MCF 10A (cell line): ENCODE data around the gene WDFY4. TPM values are rescaled to one million over a fixed set of nuclear protein-coding genes. Genes with fewer than 3 reads are reported as not detected.

Experiments
- BruUV-seq: library from RNA; stranded (reverse); fragments of 400-500 nt; replicated peaks from 2 replicates; lab custom pipeline; 2021; lab: Mats Ljungman, UMichigan
- CTCF ChIA-PET: fragments of 300-600 bp; sonication (Branson Sonifier 250); formaldehyde crosslinking; extraction: SDS; loops from one replicate; lab custom pipeline; 2021; ENCODE audit warnings: antibody characterized with exemption, inconsistent platforms; lab: Yijun Ruan, JAX
- POLR2A ChIA-PET: fragments of 300-600, 350-650 bp; sonication (Branson Sonifier 250); formaldehyde crosslinking; extraction: SDS; loops from one replicate; lab custom pipeline; 2020; ENCODE audit warnings: antibody characterized with exemption, inconsistent platforms; lab: Yijun Ruan, JAX
- DNase-seq: peaks from one replicate; pipeline ENCODE4 v3.0.0-alpha.2; 2018; ENCODE audit not compliant: unreplicated experiment
- H3K27ac Mint-ChIP-seq: one replicate; pipeline ENCODE4 v1.8.0; 2022; ENCODE audit warnings: mild to moderate bottlenecking, low read depth, mixed read lengths; ENCODE audit not compliant: unreplicated experiment
- H3K27me3 Mint-ChIP-seq: one replicate; pipeline ENCODE4 v1.8.0; 2022; ENCODE audit warnings: mixed read lengths; ENCODE audit not compliant: insufficient read depth, unreplicated experiment
- H3K36me3 Mint-ChIP-seq: one replicate; pipeline ENCODE4 v1.8.0; 2022; ENCODE audit warnings: mild to moderate bottlenecking, moderate library complexity, mixed read lengths; ENCODE audit not compliant: insufficient read depth, unreplicated experiment
- H3K4me1 Mint-ChIP-seq: one replicate; pipeline ENCODE4 v1.8.0; 2022; ENCODE audit warnings: mixed read lengths; ENCODE audit not compliant: insufficient read depth, unreplicated experiment
- H3K4me3 Mint-ChIP-seq: one replicate; pipeline ENCODE4 v1.8.0; 2022; ENCODE audit warnings: mild to moderate bottlenecking, moderate library complexity, mixed read lengths; ENCODE audit not compliant: unreplicated experiment
- H3K9me3 Mint-ChIP-seq: one replicate; pipeline ENCODE4 v1.8.0; 2022; ENCODE audit warnings: mixed read lengths; ENCODE audit not compliant: unreplicated experiment
- intact Hi-C: fragments of 100-400 bp; cut with micrococcal nuclease; formaldehyde crosslinking; loops from 2 replicates; pipeline ENCODE4 v1.14.1; 2022
- total RNA-seq: library from RNA; stranded (reverse); gene quantifications from 2 replicates; pipeline ENCODE4 v1.2.3, GENCODE V29; 2022
- TF ChIP-seq, protein P1 (sequence below): fragments of 200-600 bp; IDR thresholded peaks from one replicate; pipeline ENCODE4 v1.8.0; 2022; ENCODE audit warnings: antibody characterized with exemption, mild to moderate bottlenecking; ENCODE audit not compliant: unreplicated experiment

Gene WDFY4
- total RNA-seq, 1 experiment from 2014 or later: not detected

DNA sequence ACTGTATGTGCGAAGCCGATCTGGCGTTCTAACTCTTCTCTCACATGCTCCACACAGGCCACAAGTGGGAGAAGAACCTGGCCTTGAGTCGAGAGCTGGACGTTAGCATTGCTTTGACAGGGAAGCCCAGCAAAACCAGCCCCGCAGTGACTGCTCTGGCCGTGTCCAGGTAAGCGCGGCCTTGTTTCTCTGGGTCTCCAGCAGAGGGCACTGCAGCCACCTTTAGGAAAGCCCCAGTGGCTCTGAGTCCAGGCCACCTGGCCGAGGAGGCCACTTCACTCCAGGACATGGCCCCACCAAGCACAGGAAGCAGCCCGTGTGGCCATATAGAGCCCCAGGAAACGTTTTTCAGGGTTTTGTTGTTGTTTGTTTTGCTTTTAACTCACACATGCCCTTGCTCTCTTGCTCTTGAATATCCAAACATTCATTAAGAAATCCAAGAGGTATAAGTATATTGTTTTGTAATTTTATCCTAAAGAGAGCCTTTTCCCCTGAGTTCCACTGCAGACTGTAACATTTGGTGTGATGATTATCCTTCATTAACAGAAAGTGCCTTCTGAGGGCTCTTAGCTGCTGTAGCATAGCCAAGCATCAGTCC is 296.7 kb downstream of the WDFY4 start:
- intact Hi-C loops: loop anchor here (1.0 to 2.0 kb wide), 3 partner anchors 180 to 529 kb away; no protein-coding TSS in a partner anchor
- H3K9me3 Mint-ChIP-seq: no peaks in the 10 kb centered on the region
- H3K27me3 Mint-ChIP-seq: no peaks in the 10 kb centered on the region

DNA sequence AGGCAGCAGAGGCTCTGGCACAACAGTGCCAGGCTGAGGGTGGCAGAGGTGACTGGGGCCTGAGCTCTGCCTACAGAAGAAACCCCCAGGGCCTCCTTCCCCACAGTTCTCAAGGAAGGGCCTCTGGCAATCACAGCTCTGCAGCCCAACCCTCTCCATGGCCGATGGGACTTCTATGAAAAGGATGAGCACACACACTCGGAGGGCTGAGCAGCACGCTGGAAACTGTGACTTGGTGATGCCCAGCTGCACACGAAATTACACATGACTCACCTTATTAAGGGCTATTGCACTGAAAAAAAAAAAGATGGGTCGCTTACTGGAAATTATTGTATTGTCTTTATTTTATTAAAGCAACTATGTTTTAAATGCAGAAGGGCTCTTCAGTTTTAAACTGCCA is 297.9 kb downstream of the WDFY4 start:
- Mint-ChIP-seq H3K4me3 (no peak overlapping the region), H3K27me3 (no peaks in the 10 kb centered on the region), H3K36me3 (no peaks in the 10 kb centered on the region), H3K27ac (no peak overlapping the region), H3K4me1 (no peaks in the 10 kb centered on the region), H3K9me3 (no peaks in the 10 kb centered on the region)
- intact Hi-C loops: no loop called here
- DNase-seq: no peak
- TF ChIP-seq, protein P1, sequence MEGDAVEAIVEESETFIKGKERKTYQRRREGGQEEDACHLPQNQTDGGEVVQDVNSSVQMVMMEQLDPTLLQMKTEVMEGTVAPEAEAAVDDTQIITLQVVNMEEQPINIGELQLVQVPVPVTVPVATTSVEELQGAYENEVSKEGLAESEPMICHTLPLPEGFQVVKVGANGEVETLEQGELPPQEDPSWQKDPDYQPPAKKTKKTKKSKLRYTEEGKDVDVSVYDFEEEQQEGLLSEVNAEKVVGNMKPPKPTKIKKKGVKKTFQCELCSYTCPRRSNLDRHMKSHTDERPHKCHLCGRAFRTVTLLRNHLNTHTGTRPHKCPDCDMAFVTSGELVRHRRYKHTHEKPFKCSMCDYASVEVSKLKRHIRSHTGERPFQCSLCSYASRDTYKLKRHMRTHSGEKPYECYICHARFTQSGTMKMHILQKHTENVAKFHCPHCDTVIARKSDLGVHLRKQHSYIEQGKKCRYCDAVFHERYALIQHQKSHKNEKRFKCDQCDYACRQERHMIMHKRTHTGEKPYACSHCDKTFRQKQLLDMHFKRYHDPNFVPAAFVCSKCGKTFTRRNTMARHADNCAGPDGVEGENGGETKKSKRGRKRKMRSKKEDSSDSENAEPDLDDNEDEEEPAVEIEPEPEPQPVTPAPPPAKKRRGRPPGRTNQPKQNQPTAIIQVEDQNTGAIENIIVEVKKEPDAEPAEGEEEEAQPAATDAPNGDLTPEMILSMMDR: no peak
- no TSS peak for BruUV-seq
- CTCF ChIA-PET: interaction anchor here (0.6 to 6.3 kb wide), 12 partner anchors 13 to 440 kb away, joined by 3 to 44 read pairs (median 4); no protein-coding TSS in a partner anchor
- POLR2A ChIA-PET: no interaction called here

More for the DNA sequence above, 296.7 kb downstream of the WDFY4 start:
- ChIA-PET CTCF (interaction anchor here (0.6 to 6.3 kb wide), 12 partner anchors 17 to 429 kb away, joined by 3 to 44 read pairs (median 4); no protein-coding TSS in a partner anchor), POLR2A (no interaction called here)
- Mint-ChIP-seq H3K27ac (no peak overlapping the region), H3K4me3 (no peak overlapping the region), H3K4me1 (no peaks in the 10 kb centered on the region), H3K36me3 (no peaks in the 10 kb centered on the region)
- BruUV-seq: no TSS peak
- TF ChIP-seq, protein P1: peak; percentile 73
- DNase-seq: peak; percentile 63

DNA sequence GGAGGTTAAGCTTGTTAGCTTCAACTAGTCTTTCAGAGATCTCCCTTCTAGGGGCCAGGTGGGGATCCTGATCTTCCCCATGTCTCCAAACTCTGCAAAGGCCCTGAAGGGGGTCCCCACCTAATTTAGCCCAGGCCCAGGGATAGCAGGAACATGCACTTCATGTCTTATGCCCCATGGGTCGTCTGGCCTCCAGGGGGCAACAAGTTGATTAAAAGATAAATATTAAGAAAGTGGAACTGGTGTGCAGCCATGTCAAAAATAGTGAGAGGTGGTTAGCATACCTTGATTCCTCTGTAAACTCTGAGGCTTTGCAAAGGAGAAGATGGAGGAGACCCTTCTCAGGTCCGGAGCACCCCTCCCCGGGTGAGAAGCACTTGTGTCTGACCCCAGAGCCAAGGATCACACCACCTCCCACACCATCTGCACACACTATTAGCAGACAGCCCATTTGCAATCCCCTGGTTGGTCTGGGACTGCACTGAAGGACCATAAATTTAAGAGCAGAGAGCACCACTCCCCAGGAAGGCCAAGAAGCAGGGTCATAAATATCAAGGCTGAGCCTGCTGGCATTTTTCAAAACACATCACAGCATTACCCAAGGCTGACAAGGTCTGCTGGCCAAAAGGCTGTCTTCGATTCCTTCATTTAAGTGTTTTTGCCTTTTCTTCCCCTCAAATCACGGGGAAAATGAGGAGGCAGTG is 299.1 kb downstream of the WDFY4 start:
- no peaks in the 10 kb centered on the region for H3K4me1 Mint-ChIP-seq
- intact Hi-C loops: no loop called here
- BruUV-seq: no TSS peak
- H3K9me3 Mint-ChIP-seq: no peaks in the 10 kb centered on the region
- no peak for DNase-seq
- CTCF ChIA-PET: interaction anchor here (0.6 to 6.3 kb wide), 5 partner anchors 24 to 327 kb away, joined by 3 to 44 read pairs (median 4); no protein-coding TSS in a partner anchor
- H3K27me3 Mint-ChIP-seq: no peaks in the 10 kb centered on the region
- no peak overlapping the region for H3K27ac Mint-ChIP-seq
- POLR2A ChIA-PET: interaction anchor here (0.6 to 0.7 kb wide), 2 partner anchors 191 to 251 kb away, joined by 3 to 4 read pairs; no protein-coding TSS in a partner anchor
- no peaks in the 10 kb centered on the region for H3K36me3 Mint-ChIP-seq
- TF ChIP-seq, protein P1: no peak
- H3K4me3 Mint-ChIP-seq: no peak overlapping the region

DNA sequence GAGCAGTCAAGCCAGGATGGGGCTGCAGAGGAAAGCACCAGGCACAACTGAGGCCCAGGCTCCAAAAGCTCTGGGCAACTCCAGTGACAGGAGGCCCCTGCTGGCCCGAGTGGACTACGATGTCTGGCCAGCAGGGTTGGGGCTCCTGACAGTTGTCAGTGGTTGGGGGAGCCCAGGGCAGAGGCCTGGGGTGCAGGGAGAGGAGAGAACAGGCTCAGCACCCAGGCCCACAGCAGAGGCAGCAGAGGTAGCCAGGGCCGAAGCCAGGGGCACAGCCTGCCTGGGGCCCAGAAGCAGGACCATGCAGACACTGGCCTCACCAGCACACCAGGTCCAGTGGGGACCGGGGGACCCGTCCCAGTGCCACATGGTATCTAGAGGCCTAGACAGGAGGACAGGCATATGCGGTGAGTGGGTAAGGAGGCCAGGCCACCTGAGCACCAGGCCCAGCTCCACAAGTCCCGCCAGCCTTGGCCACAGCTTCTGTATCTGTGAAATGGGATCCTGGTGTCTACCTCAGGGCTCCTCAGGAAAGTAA is 301.0 kb downstream of the WDFY4 start:
- no peak overlapping the region for H3K4me3 Mint-ChIP-seq
- no peaks in the 10 kb centered on the region for H3K4me1 Mint-ChIP-seq
- DNase-seq: no peak
- CTCF ChIA-PET: interaction anchor here (0.9 to 1.5 kb wide), 4 partner anchors 29 to 526 kb away, joined by 3 read pairs; no protein-coding TSS in a partner anchor
- TF ChIP-seq, protein P1: no peak
- POLR2A ChIA-PET: interaction anchor here (0.6 kb wide), 1 partner anchor 39 kb away, joined by 3 read pairs; no protein-coding TSS in a partner anchor
- no TSS peak for BruUV-seq
- H3K36me3 Mint-ChIP-seq: no peaks in the 10 kb centered on the region
- intact Hi-C loops: no loop called here
- H3K27me3 Mint-ChIP-seq: no peaks in the 10 kb centered on the region
- H3K9me3 Mint-ChIP-seq: no peaks in the 10 kb centered on the region
- H3K27ac Mint-ChIP-seq: no peak overlapping the region
